ENCODE measurements around the gene THOC5. TPM values are rescaled to one million over a fixed set of nuclear protein-coding genes. Genes with fewer than 3 reads are reported as not detected.

THOC5 gene
- total RNA-seq, 1 donor from 2014 or later, result 66.6 TPM

DNA sequence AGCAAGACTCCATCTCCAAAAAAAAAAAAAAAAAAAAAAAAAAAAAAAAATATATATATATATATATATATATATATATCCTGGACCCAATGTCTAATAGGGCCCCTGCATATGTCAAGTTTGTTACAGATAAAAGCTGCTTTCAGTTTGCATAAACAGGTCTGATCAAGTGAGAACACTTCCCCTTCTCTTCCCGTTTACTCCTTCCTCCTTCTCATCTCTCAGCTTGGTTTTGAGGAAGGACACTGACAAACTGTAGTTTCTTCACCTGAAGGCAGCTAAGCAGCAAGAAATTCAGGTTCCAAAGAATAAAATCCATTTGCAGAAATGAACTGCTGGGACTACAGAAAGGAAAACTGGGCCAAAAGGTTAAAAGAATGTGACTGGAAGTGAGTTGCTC, 11.7 kb downstream of the THOC5 start:
- DNase-seq, result no peak
- H3K27ac Mint-ChIP-seq, result no peak overlapping the region
- no peak overlapping the region for H3K4me3 Mint-ChIP-seq
- H3K9me3 Mint-ChIP-seq, result no peaks in the 10 kb centered on the region
- no peaks in the 10 kb centered on the region for H3K27me3 Mint-ChIP-seq
- intact Hi-C loops (cut with micrococcal nuclease), result no loop called here
- no peaks in the 10 kb centered on the region for H3K4me1 Mint-ChIP-seq
- H3K36me3 Mint-ChIP-seq (ENCODE audit: low read depth), result peaks cover 56% of the 10 kb centered on the region

DNA sequence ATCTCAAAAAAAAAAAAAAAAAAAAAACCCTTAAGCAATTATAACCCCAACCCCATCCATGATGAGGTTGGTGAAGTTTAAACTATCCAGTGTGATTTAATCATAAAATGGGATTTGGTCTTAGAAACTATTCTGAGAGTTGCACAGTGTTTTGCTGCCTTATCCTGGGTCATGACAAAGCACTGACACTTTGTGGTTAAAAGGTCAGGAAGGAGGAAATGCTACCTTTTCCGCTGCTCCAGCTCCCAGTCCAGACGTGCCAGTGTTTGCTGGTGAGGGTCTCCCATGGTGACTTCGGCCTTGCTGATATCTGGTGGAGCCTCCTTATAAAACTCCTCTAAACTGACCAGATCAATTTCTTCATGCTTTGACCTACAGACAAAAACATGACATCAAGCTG, 14.5 kb downstream of the THOC5 start:
- Mint-ChIP-seq H3K4me3 (no peak overlapping the region), H3K36me3 (ENCODE audit: low read depth) (peaks cover 64% of the 10 kb centered on the region), H3K27me3 (no peaks in the 10 kb centered on the region), H3K4me1 (no peaks in the 10 kb centered on the region), H3K9me3 (no peaks in the 10 kb centered on the region), H3K27ac (peak overlapping the region; percentile 25)
- DNase-seq, result no peak
- intact Hi-C loops (cut with micrococcal nuclease), result no loop called here

DNA sequence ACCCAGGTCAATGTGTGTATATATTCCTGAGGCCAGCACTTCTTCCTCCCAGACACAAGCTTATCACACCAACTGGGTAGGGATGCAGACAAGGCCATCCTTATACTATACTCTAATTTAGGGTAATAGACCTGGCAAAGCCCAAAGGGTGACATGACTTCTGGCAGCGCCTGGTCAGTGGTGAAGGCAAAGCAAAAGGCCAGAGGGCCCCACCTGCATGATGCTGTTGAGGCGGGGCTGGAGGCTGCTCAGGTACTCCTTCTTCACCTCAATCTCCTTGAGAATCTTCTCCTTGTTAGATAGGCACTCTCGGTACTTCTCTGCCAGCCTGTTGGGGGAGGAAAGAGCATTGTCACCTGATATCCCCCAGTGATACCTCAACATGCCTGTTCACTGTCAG, 17.1 kb downstream of the THOC5 start:
- Mint-ChIP-seq H3K27ac (no peak overlapping the region), H3K4me1 (no peaks in the 10 kb centered on the region), H3K4me3 (no peak overlapping the region), H3K9me3 (no peaks in the 10 kb centered on the region), H3K36me3 (ENCODE audit: low read depth) (peaks cover 66% of the 10 kb centered on the region), H3K27me3 (no peaks in the 10 kb centered on the region)
- intact Hi-C loops (cut with micrococcal nuclease), result no loop called here
- DNase-seq, result no peak

DNA sequence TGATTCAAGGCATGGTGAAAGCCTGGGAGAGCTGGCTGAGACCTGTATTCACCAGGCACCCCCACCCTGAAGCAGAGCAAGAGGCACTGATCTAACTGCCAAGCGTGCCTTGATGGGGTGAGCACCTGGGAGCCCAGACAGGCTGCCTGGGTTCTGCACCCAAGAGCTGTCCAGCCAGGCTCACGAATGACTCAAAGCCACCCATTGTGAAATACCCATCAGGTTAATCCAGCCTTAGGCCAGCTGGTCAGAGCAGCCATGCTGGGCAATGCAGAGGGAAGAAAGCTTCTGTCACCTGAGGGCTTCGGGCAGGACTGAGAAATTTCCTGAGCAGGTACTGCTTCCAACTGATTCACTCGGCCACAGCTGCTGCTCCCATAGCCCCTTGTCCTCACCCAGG, 22.1 kb downstream of the THOC5 start:
- intact Hi-C loops (cut with micrococcal nuclease), result no loop called here
- H3K27ac Mint-ChIP-seq, result no peak overlapping the region
- H3K4me3 Mint-ChIP-seq, result no peak overlapping the region
- no peak for DNase-seq
- no peaks in the 10 kb centered on the region for H3K4me1 Mint-ChIP-seq
- H3K27me3 Mint-ChIP-seq, result no peaks in the 10 kb centered on the region
- H3K36me3 Mint-ChIP-seq (ENCODE audit: low read depth), result peaks cover 65% of the 10 kb centered on the region
- no peaks in the 10 kb centered on the region for H3K9me3 Mint-ChIP-seq

DNA sequence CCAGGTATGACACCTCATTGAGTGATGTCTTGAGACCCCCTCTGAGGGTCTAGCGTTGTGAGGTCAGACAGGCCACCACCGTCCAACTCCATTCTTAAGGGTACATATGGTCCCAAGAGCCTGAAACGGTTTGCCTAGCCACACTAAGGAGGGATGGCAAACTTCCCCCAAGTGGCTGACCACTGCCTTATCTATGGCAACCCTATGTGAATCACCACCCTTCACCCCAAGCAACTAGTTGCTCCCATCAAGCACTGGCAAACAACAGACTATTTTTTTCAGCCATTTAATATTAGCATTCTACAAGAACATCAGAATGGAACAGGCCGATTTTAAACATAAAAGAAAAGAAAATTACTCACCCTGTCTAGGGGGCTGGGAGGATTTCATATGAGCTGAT, 22.8 kb downstream of the THOC5 start:
- no peak for DNase-seq
- Mint-ChIP-seq H3K27ac (no peak overlapping the region), H3K9me3 (no peaks in the 10 kb centered on the region), H3K4me3 (no peak overlapping the region), H3K27me3 (no peaks in the 10 kb centered on the region), H3K36me3 (ENCODE audit: low read depth) (peaks cover 63% of the 10 kb centered on the region), H3K4me1 (no peaks in the 10 kb centered on the region)
- intact Hi-C loops (cut with micrococcal nuclease), result no loop called here

DNA sequence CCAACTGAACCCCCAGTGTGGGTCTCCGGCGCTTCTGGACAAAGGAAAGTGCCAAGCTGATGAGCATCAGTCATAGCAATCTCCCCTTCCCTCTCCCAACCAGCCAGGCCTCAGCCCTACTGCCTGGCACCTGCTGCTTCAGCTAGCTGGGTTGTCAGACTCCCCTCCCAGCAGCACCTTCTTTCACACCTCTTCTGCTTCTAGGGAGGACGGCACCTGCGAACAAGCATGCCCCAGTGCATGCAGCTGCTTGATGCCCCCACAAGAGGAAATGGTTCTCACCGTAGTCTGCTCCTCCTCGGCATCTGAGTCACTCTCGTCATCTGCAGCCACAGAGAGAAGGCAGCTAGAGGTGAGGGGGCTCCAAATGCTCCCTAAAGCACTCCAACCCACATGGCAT, 25.4 kb downstream of the THOC5 start:
- Mint-ChIP-seq H3K27me3 (no peaks in the 10 kb centered on the region), H3K27ac (no peak overlapping the region), H3K9me3 (no peaks in the 10 kb centered on the region), H3K36me3 (ENCODE audit: low read depth) (peaks cover 58% of the 10 kb centered on the region), H3K4me1 (no peaks in the 10 kb centered on the region), H3K4me3 (no peak overlapping the region)
- intact Hi-C loops (cut with micrococcal nuclease), result no loop called here
- DNase-seq, result no peak

DNA sequence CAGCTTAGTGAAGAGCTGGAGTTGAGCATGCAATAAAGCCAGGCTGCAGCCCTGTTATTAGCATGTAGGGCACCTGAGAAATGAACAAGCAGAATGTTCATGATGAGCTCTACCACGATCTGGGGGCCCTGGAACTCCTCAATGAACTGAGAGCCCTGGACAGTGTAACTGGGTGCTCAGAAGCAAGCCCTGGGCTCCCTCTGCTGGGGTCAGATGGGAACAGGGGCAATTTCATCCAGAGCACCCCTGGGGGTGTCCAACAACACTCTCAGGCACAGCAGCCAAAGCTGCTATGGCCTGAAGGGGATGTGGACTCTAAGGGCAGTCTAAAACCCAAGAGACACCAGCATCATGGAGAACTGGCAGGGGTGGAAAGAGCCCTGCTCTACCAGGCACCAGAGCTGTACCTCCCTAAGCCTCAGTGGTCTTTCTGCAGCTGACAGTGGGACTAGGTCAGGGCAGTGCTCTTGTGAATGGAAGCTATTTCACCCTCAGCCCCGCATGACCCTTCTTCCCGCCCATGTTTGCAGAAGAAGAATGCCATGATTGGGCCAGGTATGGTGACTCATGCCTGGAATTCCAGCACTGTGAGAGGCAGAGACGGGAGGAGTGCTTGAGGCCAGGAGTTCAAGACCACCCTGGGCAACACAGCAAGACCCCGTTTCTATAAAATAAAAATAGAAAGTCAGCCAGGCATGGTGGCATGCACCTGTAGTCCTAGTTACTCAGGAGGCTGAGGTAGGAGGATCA, 28.9 kb downstream of the THOC5 start:
- no peaks in the 10 kb centered on the region for H3K4me1 Mint-ChIP-seq
- no peaks in the 10 kb centered on the region for H3K27me3 Mint-ChIP-seq
- no peak overlapping the region for H3K4me3 Mint-ChIP-seq
- peak; percentile 73 for DNase-seq
- intact Hi-C loops (cut with micrococcal nuclease), result no loop called here
- peaks cover 61% of the 10 kb centered on the region for H3K36me3 Mint-ChIP-seq (ENCODE audit: low read depth)
- H3K27ac Mint-ChIP-seq, result no peak overlapping the region
- no peaks in the 10 kb centered on the region for H3K9me3 Mint-ChIP-seq

DNA sequence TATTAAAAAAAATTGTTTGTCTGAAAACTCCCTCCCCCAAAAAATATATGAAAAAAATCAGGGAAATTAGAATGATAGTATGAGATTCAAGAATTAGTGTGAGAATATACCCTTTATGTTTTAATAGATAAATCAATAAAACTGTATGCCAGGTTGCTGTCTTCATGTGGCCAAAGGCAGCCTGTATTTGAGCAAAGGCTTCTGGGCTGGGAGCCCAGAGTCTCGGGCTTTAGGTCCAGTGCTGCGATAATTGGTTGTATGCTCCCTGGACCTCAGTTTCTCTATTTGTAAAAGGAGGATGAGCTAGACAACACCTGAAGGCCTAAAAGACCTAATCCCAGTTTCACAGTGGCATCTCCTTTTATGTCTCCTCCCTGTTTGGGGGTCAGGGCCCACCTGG, 29.8 kb downstream of the THOC5 start:
- no peak overlapping the region for H3K27ac Mint-ChIP-seq
- intact Hi-C loops (cut with micrococcal nuclease), result no loop called here
- no peak overlapping the region for H3K4me3 Mint-ChIP-seq
- no peaks in the 10 kb centered on the region for H3K9me3 Mint-ChIP-seq
- H3K4me1 Mint-ChIP-seq, result no peaks in the 10 kb centered on the region
- peaks cover 63% of the 10 kb centered on the region for H3K36me3 Mint-ChIP-seq (ENCODE audit: low read depth)
- DNase-seq, result no peak
- H3K27me3 Mint-ChIP-seq, result no peaks in the 10 kb centered on the region

DNA sequence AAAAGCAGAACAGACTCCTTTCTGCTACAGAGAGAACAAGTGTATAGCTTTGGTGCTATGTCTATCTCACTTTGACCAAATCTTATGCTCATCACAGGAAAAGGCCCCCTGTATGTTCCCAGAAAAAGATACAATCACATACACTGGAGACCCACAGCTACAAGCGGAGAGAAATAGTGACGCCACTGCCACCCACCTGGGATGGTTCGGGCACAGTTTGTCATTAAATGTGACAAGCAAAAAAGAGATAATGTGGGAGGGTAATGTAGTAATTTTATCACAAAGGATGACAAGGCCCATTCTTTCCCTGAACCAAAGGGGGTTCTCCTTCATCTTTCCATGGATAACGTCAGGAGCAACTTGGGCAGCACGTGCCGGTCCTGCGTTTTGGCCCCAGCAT, 32.0 kb downstream of the THOC5 start:
- no peaks in the 10 kb centered on the region for H3K4me1 Mint-ChIP-seq
- no peak overlapping the region for H3K27ac Mint-ChIP-seq
- intact Hi-C loops (cut with micrococcal nuclease), result no loop called here
- H3K27me3 Mint-ChIP-seq, result no peaks in the 10 kb centered on the region
- DNase-seq, result no peak
- no peak overlapping the region for H3K4me3 Mint-ChIP-seq
- peaks cover 57% of the 10 kb centered on the region for H3K36me3 Mint-ChIP-seq (ENCODE audit: low read depth)
- no peaks in the 10 kb centered on the region for H3K9me3 Mint-ChIP-seq

DNA sequence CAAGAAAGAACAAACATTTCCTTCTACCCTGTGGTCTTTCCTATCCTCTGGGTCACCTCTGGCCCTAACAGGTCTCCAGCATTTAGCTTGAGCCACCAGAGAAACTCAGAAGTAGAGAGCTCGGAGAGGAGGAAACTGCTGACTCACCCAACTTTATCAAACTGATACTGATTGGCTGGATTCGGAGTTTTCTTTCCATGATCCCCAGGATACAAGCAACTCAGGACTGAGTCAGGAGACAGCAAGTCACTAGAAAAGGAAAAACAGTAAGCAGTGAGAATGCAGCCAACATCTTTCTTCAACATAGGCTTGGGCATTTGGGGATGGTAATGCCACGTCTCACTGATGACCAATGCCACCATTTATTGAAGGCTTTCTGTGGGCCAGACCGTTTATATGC, 32.7 kb downstream of the THOC5 start:
- Mint-ChIP-seq H3K9me3 (no peaks in the 10 kb centered on the region), H3K4me1 (no peaks in the 10 kb centered on the region), H3K4me3 (no peak overlapping the region), H3K27ac (peak overlapping the region; percentile 28), H3K27me3 (no peaks in the 10 kb centered on the region), H3K36me3 (ENCODE audit: low read depth) (peaks cover 61% of the 10 kb centered on the region)
- DNase-seq, result no peak
- intact Hi-C loops (cut with micrococcal nuclease), result no loop called here

DNA sequence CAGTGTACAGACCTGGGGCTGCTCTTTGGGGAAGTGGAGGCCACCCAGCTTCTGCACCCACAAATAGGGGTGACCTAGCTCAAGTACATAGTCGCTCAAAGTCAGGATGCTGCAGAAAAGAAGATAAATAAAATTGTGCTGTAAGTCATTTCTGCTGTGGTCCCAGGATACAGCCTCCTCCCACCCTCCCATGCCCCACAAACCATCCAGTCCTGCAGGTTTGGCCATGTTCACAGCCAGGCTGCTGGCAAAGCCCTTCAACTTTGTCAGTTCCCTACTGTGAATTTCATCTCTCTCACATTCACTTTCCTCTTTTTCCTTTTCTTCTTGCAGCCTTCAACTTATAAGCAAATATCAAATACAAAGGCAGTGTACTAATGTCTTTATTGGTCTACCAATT, 33.6 kb downstream of the THOC5 start:
- H3K27ac Mint-ChIP-seq, result no peak overlapping the region
- no peaks in the 10 kb centered on the region for H3K9me3 Mint-ChIP-seq
- intact Hi-C loops (cut with micrococcal nuclease), result no loop called here
- peaks cover 58% of the 10 kb centered on the region for H3K36me3 Mint-ChIP-seq (ENCODE audit: low read depth)
- H3K27me3 Mint-ChIP-seq, result no peaks in the 10 kb centered on the region
- no peak for DNase-seq
- H3K4me1 Mint-ChIP-seq, result no peaks in the 10 kb centered on the region
- no peak overlapping the region for H3K4me3 Mint-ChIP-seq

DNA sequence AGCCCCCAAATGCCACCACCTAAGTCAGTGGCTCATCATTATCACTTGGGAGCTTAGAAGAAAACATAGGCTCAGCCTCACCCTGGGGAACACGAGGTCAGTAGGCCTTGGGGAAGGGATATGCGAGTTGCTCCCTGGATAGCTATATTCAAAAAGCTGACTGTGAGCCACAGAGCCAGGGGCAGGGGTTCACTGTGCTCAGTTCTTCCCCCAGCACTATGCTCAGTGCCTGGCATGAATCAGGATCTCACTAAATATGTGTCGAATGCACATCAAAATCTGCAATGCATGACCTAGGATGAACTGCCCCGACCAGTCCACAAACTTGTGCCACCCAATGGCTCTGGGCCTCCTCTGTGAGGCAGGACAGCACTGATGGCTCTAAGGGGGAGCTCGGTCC, 35.1 kb downstream of the THOC5 start:
- no peak overlapping the region for H3K4me3 Mint-ChIP-seq
- H3K27ac Mint-ChIP-seq, result no peak overlapping the region
- H3K4me1 Mint-ChIP-seq, result no peaks in the 10 kb centered on the region
- no peaks in the 10 kb centered on the region for H3K27me3 Mint-ChIP-seq
- no peak for DNase-seq
- peaks cover 53% of the 10 kb centered on the region for H3K36me3 Mint-ChIP-seq (ENCODE audit: low read depth)
- intact Hi-C loops (cut with micrococcal nuclease), result no loop called here
- H3K9me3 Mint-ChIP-seq, result no peaks in the 10 kb centered on the region

DNA sequence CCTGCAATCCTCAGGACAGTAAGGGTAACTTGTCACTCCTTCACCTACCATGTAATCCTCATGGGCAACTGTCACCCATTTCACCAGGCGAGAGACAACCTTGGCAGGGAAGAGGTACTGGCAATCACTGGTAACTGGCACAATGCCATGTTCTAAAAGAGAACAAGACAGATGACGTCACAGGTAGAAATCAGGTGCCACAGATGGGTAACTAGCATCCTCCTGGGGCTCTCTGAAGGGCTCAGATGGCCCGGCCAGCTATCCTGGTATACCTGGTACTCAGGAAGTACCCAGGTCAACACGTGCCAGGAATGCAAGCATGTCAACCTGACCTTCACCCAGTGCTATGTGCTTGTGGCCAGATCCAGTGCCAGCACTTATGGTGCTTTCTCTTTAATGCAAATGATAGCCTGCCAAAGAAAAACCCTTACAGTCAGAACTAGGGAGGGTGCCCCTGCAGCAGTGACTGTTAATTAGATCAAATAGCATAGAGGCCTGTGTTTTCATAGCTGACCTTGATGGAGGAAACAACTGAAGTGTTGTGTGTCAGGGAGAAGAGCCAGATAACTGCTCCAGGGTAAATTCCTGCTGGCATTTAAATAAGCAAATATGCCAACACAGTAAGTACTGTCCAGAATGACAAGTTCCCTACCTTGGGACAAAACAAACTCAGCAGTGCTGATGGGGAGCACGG, 36.2 kb downstream of the THOC5 start:
- H3K27ac Mint-ChIP-seq, result no peak overlapping the region
- intact Hi-C loops (cut with micrococcal nuclease), result no loop called here
- H3K4me3 Mint-ChIP-seq, result no peak overlapping the region
- no peaks in the 10 kb centered on the region for H3K9me3 Mint-ChIP-seq
- peaks cover 50% of the 10 kb centered on the region for H3K36me3 Mint-ChIP-seq (ENCODE audit: low read depth)
- no peak for DNase-seq
- H3K4me1 Mint-ChIP-seq, result no peaks in the 10 kb centered on the region
- no peaks in the 10 kb centered on the region for H3K27me3 Mint-ChIP-seq

DNA sequence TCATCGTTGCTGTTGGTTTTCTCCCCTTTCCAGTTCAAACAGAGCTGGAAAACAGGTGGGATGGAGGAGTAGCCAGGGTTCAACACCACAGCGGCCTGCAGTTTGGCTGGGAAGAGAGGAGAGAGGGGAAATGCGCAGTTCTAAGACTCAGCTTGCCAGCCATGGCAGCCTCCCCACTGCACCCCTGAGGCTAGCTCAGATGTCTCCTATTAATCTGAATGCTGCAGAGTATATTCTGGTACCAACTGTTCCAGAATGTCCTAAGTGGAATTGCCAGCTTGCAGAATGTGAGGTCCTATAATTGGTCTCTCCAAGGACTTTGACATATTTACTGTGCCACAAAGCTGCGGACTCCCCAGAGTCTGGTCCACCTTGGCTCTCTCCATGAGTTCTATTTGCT, 41.5 kb downstream of the THOC5 start:
- H3K4me1 Mint-ChIP-seq, result peaks cover 2% of the 10 kb centered on the region
- H3K9me3 Mint-ChIP-seq, result no peaks in the 10 kb centered on the region
- no peak overlapping the region for H3K4me3 Mint-ChIP-seq
- peaks cover 53% of the 10 kb centered on the region for H3K36me3 Mint-ChIP-seq (ENCODE audit: low read depth)
- intact Hi-C loops (cut with micrococcal nuclease), result no loop called here
- H3K27ac Mint-ChIP-seq, result no peak overlapping the region
- no peak for DNase-seq
- H3K27me3 Mint-ChIP-seq, result no peaks in the 10 kb centered on the region
